B cell (primary cell): Measurements from ENCODE around the gene HDGFL1.

Source experiments
- CTCF ChIP-seq: fragments of 200-600 bp; IDR thresholded peaks from one replicate; pipeline ENCODE4 v1.8.0; 2022; ENCODE audit warnings: antibody characterized with exemption, mild to moderate bottlenecking
- EZH2 ChIP-seq: IDR thresholded peaks from 2 replicates; pipeline ENCODE4 v1.6.1; 2012; ENCODE audit warnings: borderline replicate concordance, low read depth, mild to moderate bottlenecking, moderate library complexity, low read length; ENCODE audit not compliant: insufficient read depth, poor library complexity, severe bottlenecking

GRCh38 chr6:22621028-22621427 lies 51.7 kb downstream of the HDGFL1 start:
- no peak for TF ChIP-seq CTCF
- TF ChIP-seq EZH2, result no peak
